PC-9 (cell line): ENCODE data around the gene UBTF. TPM values are rescaled to one million over a fixed set of nuclear protein-coding genes. Genes with fewer than 3 reads are reported as not detected.
A peak's percentile ranks its signal among the peaks of the same experiment; 100 is the strongest.

Source experiments
- BruUV-seq: library from RNA; stranded (reverse); fragments of 400-500 nt; replicated peaks from 2 replicates; lab custom pipeline; 2021; lab: Mats Ljungman, UMichigan
- CTCF ChIA-PET: fragments of 300-600 bp; sonication (Branson Sonifier 250); formaldehyde crosslinking; loops from one replicate; lab custom pipeline; 2022; ENCODE audit warnings: antibody characterized with exemption; lab: Charles Lee
- POLR2A ChIA-PET: fragments of 300-600 bp; sonication (Branson Sonifier 250); formaldehyde crosslinking; loops from one replicate; lab custom pipeline; 2022; ENCODE audit warnings: antibody characterized with exemption; ENCODE audit not compliant: unreplicated experiment; lab: Charles Lee
- DNase-seq, 2 experiments: peaks; one replicate each; pipeline versions ENCODE4 v3.0.0 to v3.0.0-alpha.2; 2015 to 2022; ENCODE audit warnings: mixed read lengths in 1 of 2
- H2AFZ ChIP-seq: fragments of 200-600 bp; sonication (generic); 2 replicates; pipeline ENCODE4 v1.8.1; 2017; ENCODE audit warnings: antibody characterized with exemption
- H3F3A ChIP-seq: fragments of 200-600 bp; sonication (generic); 2 replicates; pipeline ENCODE4 v1.8.1; 2017; ENCODE audit warnings: antibody characterized with exemption, mild to moderate bottlenecking, low read depth; ENCODE audit not compliant: insufficient read depth
- H3K27ac ChIP-seq: fragments of 200-600 bp; sonication (generic); 2 replicates; pipeline ENCODE4 v1.6.1; 2016; ENCODE audit warnings: mixed run types
- H3K27me3 ChIP-seq: fragments of 200-600 bp; sonication (generic); 2 replicates; pipeline ENCODE4 v1.6.1; 2016; ENCODE audit warnings: low read depth, mixed run types; ENCODE audit not compliant: insufficient read depth
- H3K36me3 ChIP-seq: fragments of 200-600 bp; sonication (generic); 2 replicates; pipeline ENCODE4 v1.6.1; 2016; ENCODE audit warnings: low read depth, mixed run types
- H3K4me1 ChIP-seq: fragments of 200-600 bp; sonication (generic); replicated peaks from 2 replicates; pipeline ENCODE4 v1.6.1; 2016; ENCODE audit warnings: mixed run types; ENCODE audit not compliant: insufficient read depth
- H3K4me2 ChIP-seq: fragments of 200-600 bp; sonication (generic); 2 replicates; pipeline ENCODE4 v1.6.1; 2017; ENCODE audit warnings: mixed run types
- H3K4me3 ChIP-seq: fragments of 200-600 bp; sonication (generic); 2 replicates; pipeline ENCODE4 v1.6.1; 2016; ENCODE audit warnings: mixed run types
- H3K79me2 ChIP-seq: fragments of 200-600 bp; sonication (generic); 2 replicates; pipeline ENCODE4 v1.6.1; 2017; ENCODE audit warnings: low read depth, mixed run types
- H3K9me2 ChIP-seq: fragments of 200-600 bp; sonication (generic); 2 replicates; pipeline ENCODE4 v1.8.1; 2017; ENCODE audit warnings: mild to moderate bottlenecking; ENCODE audit not compliant: insufficient read depth
- H3K9me3 ChIP-seq: fragments of 200-600 bp; sonication (generic); 2 replicates; pipeline ENCODE4 v1.8.1; 2016; ENCODE audit warnings: low read depth; ENCODE audit not compliant: insufficient read depth
- H4K20me1 ChIP-seq: fragments of 200-600 bp; sonication (generic); 2 replicates; pipeline ENCODE4 v1.8.1; 2017; ENCODE audit not compliant: insufficient read depth
- EZH2 ChIP-seq: fragments of 200-600 bp; sonication (generic); IDR thresholded peaks from 2 replicates; pipeline ENCODE4 v1.8.0; 2017; ENCODE audit warnings: antibody characterized with exemption, low read depth
- intact Hi-C: fragments of 100-400 bp; cut with micrococcal nuclease; formaldehyde crosslinking; loops from one replicate; pipeline ENCODE4 v1.10.0; 2022; ENCODE audit not compliant: unreplicated experiment
- total RNA-seq: library from RNA; stranded (reverse); gene quantifications from 2 replicates; pipeline ENCODE4 v1.2.3, GENCODE V29; 2021
- TF ChIP-seq, protein P1 (sequence below): fragments of 200-600 bp; sonication (generic); conservative IDR thresholded peaks from 2 replicates; pipeline ENCODE4 v1.6.1; 2017; ENCODE audit warnings: mixed run types, antibody characterized with exemption, mild to moderate bottlenecking, moderate library complexity

The UBTF gene
- total RNA-seq, 1 experiment from 2014 or later, result 61.7 TPM

DNA sequence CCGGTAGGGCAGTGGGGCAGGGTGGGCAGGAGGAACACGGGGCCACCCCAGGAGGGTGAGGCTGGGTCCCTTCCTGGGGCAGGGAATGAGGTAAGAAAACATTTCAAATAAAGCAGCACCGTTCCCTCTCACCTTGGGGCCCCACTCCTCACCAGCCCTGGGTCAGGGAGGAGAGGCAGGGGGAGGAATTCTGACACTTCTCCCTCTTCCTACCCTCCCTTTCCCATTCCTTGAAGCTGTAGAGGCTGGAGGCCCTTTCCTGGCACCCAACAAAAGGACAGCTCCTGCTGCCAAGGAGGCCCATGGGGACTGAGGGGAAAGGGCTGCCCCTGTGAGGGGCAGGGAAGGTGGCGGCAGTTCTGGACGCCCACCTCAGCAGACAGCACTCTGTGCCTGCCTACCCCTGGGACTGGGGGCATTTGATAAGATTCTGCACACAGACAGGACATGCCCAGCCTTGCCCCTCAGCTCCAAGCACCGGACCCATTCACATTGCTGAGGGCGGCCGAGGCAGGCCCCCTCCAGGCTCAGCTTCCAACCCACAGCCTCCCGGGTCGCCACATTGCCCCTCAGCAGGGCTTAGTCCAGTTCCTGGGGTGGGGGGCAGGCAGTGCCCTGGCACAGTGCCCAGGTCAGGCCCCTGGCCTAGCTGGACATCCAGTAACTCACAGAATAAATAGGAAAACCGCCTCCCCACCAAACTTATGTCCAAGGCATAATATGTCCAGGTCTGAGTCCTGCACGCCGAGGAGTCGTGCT, 26.0 kb downstream of the UBTF start:
- Histone ChIP-seq H3K27ac (no peak overlapping the region), H3K9me2 (no peaks in the 10 kb centered on the region), H3F3A (peaks cover 41% of the 10 kb centered on the region), H3K4me3 (no peak overlapping the region), H2AFZ (no peak overlapping the region), H3K9me3 (no peaks in the 10 kb centered on the region), H3K27me3 (no peaks in the 10 kb centered on the region), H3K4me2 (peak overlapping the region; percentile 28; the same call in 1 of the 2 replicates), H3K36me3 (peaks cover 7% of the 10 kb centered on the region), H3K4me1 (peaks cover 24% of the 10 kb centered on the region), H3K79me2 (peaks cover 28% of the 10 kb centered on the region), H4K20me1 (peaks cover 12% of the 10 kb centered on the region)
- BruUV-seq, result no TSS peak
- intact Hi-C loops, result no loop called here
- TF ChIP-seq, protein P1, sequence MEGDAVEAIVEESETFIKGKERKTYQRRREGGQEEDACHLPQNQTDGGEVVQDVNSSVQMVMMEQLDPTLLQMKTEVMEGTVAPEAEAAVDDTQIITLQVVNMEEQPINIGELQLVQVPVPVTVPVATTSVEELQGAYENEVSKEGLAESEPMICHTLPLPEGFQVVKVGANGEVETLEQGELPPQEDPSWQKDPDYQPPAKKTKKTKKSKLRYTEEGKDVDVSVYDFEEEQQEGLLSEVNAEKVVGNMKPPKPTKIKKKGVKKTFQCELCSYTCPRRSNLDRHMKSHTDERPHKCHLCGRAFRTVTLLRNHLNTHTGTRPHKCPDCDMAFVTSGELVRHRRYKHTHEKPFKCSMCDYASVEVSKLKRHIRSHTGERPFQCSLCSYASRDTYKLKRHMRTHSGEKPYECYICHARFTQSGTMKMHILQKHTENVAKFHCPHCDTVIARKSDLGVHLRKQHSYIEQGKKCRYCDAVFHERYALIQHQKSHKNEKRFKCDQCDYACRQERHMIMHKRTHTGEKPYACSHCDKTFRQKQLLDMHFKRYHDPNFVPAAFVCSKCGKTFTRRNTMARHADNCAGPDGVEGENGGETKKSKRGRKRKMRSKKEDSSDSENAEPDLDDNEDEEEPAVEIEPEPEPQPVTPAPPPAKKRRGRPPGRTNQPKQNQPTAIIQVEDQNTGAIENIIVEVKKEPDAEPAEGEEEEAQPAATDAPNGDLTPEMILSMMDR, result no peak
- TF ChIP-seq EZH2, result no peak
- CTCF ChIA-PET, result no interaction called here
- DNase-seq, result no peak
- POLR2A ChIA-PET, result no interaction called here

DNA sequence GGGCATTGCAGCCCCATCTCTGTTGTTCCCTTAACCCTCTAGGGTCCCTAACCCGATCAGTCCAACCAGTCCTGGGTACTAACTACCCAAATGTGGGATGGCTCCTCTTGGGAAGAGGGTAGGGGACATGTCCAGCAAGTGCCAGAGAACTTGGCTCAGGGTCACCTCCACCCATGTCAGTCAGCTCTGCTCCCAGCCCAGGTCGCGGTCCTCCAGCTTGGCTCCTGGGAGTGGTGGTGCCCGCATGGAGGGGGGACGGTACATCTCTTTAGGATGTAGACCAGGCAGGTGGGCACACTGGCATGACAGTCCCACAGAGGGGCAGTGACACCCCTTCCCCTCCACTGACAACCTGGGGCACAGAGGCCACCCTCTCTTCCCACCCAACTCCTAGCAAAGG, 26.7 kb downstream of the UBTF start:
- CTCF ChIA-PET, result no interaction called here

DNA sequence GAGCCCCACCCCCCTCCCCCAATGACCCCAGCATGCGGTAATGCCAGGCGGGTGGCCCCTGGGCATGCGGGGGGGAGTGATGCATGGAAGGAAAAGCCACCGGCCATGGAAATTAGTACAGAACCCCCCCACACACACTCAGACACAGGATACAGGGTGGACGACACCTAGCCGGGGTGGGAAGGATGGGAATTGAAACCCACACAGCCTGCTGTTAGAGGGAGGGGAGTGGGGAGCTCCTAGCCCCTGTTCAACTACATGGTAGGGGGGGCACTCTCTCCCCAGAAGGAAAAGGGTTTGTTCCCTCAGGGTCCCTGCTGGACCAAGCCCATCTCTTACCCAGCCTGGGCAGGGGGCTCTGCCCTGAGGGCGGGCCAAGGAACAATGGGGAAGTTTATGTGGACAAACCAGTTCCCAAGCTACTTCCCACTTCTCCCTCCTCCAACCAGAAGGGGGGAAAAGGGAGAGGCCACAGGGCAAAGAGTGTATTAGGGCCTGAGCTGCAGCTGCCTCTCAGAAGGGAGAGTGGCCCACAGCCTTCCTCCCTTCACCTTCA, 27.5 kb downstream of the UBTF start:
- Histone ChIP-seq H3K9me3 (no peaks in the 10 kb centered on the region), H3K4me1 (peaks cover 23% of the 10 kb centered on the region), H3K9me2 (no peaks in the 10 kb centered on the region), H4K20me1 (peaks cover 12% of the 10 kb centered on the region; the same call in 1 of the 2 replicates), H2AFZ (no peak overlapping the region), H3F3A (peaks cover 46% of the 10 kb centered on the region), H3K27ac (no peak overlapping the region; the same call in 1 of the 2 replicates), H3K4me2 (peak overlapping the region; percentile 28), H3K36me3 (peaks cover 7% of the 10 kb centered on the region), H3K4me3 (no peak overlapping the region), H3K79me2 (peaks cover 24% of the 10 kb centered on the region), H3K27me3 (no peaks in the 10 kb centered on the region)
- no TSS peak for BruUV-seq
- ChIA-PET CTCF (no interaction called here), POLR2A (interaction anchor here (0.6 to 0.7 kb wide), 2 partner anchors 28 to 132 kb away, joined by 6 to 7 read pairs; partner anchors contain the start of gene UBTF)
- intact Hi-C loops, result no loop called here
- no peak for DNase-seq
- TF ChIP-seq, protein P1, result no peak

More for the DNA sequence above, 26.7 kb downstream of the UBTF start:
- Histone ChIP-seq H3F3A (peaks cover 42% of the 10 kb centered on the region), H3K27me3 (no peaks in the 10 kb centered on the region), H3K9me3 (no peaks in the 10 kb centered on the region), H2AFZ (no peak overlapping the region), H3K4me3 (no peak overlapping the region), H3K4me1 (peaks cover 25% of the 10 kb centered on the region), H3K4me2 (peak overlapping the region; percentile 28; the same call in 1 of the 2 replicates), H3K36me3 (peaks cover 7% of the 10 kb centered on the region), H3K9me2 (no peaks in the 10 kb centered on the region), H3K79me2 (peaks cover 24% of the 10 kb centered on the region), H3K27ac (no peak overlapping the region; the same call in 1 of the 2 replicates), H4K20me1 (peaks cover 12% of the 10 kb centered on the region)
- POLR2A ChIA-PET, result no interaction called here
- DNase-seq, result no peak
- TF ChIP-seq, protein P1, result no peak
- TF ChIP-seq EZH2, result no peak
- intact Hi-C loops, result no loop called here
- no TSS peak for BruUV-seq
